GM21786 (cell line): ENCODE data around the gene DDX1.
A peak's percentile ranks its signal among the peaks of the same experiment; 100 is the strongest.

ENCODE experiments used
- ATAC-seq: cut with Tn5 transposase; IDR thresholded peaks from one replicate; pipeline ENCODE4 v1.9.1; 2021; ENCODE audit not compliant: unreplicated experiment

Gene DDX1

DNA sequence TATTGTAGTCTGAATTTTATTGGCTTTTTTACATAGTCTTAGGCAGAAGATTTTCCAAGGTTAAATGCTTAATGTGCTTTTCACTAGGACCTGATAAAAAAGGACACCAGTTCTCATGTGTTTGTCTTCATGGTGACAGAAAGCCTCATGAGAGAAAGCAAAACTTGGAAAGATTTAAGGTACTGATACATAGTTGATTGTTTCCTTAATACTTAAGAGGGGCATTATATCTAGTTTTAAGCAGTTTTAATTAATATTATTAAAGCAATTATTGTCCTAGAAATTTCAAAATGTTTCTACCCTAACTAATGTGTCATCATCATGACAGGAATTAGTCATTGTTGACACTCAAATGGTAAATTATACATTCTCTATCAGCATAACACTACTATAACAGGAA, 35.3 kb downstream of the DDX1 start:
- no peak for ATAC-seq

DNA sequence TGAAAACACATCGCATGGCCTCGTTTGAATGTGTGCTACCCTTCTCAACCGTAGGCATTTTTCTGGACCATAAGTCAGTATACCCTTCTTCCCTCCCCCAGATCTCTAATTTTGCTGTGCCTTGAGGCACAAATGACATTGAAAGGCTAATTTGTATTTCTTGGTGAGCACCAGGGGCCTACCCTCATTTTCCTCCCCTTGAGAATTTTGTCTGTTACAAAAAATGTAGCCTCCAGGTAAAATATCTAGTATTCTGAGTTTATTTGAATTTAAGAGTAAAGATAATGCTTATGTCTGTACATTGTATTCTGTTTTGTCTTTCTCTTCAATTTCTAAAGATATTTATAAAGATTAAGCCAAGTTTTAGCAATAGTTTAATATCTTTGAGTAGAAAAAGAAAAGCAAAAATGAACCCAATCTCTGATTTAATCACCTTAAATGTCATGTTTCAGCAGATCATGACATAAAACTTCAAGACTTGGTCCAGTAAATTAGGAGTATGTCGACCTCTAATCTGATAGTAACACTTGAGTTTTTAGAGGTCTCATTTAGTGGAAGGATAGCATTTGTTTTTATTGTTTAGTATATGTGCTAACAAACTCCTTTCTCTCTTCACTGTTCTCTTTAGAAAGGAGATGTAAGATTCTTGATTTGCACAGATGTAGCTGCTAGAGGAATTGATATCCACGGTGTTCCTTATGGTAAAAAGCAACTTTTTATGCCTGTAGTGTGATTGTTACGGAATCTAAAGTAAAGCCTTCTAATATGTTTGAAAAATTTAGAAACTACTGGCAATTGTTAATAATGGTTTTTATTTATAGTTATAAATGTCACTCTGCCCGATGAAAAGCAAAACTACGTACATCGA, 36.4 kb downstream of the DDX1 start:
- ATAC-seq = no peak

DNA sequence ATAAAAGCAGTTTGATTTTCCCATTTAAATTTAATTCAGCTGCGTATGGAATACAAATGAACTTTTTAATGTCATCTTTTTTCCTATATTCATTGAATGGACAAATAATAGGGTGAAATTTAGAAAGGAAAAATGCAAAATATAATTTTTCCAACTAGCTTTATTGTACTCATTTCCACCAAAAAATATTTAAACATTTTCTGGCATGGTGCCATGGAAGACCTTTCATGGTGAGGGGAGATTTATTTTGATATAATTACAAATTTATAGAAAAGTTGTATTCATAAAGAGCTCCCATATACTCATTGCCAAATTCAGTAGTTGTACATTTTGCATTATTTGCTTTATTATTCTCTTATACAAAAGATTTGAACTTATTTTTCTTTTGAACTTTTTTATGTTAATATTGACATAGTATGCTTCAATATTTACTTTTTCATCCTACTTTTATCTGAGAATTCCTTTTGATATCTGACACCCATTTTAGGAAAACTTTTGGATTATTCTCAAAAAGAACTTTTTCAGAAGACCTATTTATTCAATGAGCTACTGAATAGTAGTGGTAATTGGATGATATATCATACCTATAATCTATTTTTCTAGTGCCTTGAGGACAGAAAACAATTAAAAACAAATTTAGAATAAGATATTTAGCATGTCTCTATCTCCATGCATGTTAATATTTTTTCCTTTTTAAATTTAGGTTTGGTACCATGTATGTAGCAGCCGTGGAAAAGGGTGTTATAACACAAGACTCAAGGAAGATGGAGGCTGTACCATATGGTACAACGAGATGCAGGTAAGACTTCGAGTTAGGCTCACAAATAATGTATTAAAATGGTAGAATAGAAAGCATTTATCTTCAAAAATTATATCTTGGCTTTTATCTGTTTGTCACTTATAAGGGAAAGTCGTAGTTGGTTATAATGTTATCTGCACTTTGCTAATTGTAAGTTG, 37.5 kb downstream of the DDX1 start:
- no peak for ATAC-seq

DNA sequence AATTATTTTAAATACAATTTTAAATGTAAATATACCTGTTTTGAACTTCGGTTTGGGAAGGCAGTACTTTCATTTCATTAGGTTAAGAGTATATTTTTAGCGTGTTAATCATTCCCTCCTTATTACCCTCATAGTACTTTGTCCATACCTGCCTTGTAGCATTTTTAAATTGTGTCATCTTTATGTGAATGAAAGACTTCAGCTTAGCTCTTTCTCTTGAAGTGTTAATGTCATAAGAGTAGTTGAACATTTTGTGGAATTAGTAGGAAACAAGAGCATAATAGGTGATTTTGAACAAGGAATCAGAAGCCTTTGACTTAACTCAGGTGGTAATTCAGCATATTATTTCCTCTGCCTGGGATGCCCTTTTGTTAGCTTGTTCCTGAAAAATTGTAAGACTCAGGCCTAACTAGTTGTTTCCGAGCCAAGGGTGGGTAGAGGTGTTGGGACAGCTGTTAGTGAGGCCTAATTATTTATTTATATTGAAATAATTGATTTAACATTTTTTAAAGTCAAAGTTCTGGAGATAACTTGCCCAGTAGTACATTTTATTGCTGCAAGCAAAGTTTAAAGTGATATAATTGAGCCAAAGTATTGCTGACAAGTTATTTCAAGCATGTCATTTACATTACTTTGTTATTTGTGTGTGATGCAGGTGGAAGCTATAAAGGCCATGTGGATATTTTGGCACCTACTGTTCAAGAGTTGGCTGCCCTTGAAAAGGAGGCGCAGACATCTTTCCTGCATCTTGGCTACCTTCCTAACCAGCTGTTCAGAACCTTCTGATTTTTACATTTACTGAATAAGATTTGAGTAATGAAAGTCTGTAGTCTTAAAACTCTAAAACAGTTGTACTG, 38.7 kb downstream of the DDX1 start:
- ATAC-seq = no peak

DNA sequence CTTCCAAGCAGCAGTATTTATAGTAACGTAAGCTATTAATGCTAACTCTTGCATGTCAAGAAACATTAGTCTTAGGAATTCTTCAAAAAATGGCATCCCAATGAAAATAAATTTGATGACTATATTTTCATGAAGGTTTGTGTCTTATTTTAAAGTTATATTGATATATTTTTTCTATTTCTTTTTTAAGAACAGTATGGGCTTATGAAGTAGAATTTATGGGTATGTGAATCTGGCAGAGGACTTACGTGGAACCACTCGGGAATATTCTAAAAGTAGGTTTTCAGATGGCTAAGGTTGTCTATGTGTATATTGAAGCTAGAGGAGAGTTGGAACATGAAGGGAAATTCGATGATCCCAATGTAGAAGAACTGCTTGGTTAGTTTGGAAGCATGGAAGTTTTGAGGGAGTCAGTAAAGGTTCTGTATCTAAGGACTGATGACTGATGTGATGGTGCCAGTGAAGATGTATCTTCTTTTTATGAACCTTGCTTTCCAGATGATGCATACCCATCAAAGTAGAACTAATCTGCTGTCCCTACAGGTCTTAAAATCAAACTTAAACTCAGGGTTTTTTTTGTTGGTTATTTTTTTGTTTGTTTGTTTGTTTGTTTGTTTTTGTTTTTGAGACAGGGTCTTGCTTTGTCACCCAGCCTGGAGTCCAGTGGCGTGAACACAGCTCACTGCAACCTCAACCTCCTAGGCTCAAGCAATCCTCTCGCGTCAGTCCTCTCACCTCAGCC, 39.5 kb downstream of the DDX1 start:
- no peak for ATAC-seq

DNA sequence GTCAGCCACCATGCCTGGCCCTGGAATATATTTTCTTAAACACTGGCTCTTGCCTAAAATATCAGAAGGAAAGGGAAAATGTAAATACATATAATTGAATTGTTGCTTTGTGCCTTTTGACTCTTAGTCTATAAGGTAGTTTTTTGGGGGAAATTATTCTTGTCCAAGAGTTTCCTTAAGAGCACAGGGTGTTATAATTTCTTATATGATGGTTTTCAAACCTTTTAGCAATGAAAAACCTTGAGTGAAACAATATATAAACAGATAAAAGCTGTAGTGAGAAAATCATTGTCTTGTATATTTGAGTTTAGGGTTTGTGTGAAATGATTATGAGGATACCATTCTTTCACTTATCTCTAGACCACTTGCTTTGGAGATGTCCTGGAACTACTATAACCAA, 40.2 kb downstream of the DDX1 start:
- ATAC-seq = no peak

DNA sequence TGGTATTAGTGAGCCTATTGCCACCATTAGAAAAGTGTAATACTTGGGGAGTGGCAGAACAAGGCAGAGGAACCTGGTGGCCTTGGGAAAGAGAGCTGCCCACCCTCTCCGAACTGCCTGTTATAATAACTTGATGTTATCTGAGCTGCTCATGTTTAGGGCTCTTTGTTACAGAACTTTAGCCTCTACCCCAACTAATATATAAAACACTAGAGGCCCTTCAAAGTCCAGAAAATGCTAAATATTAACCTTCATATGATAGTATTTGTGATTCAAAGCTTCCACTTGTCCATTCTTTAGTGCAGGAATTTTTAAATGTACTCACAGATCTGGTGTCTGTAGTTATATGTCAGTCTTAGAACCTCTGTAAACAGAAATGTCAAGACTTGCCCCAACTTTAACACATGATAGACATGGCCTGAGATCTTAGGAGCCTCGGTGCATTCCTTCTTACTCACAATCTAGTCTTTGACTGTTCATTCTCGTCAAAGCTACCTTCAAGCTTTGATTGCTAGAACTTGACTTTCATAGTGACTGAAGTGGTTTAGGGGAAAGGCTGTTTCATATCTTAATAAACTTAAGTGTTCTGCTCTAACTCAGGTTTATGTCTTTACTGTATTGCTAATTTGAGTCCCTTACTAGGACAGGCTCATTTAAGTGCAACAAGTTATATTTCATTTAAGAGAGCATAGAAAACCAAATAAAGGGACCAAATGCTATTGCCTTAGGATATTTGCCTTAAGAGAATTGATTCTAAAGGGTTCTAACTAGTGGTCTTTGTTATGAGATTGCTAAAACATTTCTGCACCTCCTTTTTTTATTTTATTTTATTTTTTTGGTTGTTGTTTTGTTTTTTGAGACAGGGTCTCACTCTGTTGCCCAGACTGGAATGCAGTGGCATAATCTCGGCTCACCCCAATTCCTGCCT, 41.6 kb downstream of the DDX1 start:
- ATAC-seq = no peak

DNA sequence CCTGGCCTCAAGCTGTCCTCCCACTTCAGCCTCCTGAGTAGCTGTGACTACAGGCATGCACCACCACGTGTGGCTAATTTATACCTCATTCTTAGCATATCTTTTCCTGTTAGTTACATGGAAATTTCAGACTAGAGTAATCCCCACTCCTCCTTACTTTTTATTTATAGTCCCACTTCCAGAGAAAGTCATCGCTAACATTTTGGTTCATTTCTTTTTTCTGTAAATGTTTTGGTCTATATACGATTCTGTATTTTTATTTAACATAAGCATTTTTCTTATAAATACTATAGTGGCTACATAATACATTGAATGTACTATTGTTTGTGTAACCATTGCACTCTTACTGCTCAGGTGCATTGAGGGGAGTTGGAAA, 42.3 kb downstream of the DDX1 start:
- ATAC-seq = no peak

DNA sequence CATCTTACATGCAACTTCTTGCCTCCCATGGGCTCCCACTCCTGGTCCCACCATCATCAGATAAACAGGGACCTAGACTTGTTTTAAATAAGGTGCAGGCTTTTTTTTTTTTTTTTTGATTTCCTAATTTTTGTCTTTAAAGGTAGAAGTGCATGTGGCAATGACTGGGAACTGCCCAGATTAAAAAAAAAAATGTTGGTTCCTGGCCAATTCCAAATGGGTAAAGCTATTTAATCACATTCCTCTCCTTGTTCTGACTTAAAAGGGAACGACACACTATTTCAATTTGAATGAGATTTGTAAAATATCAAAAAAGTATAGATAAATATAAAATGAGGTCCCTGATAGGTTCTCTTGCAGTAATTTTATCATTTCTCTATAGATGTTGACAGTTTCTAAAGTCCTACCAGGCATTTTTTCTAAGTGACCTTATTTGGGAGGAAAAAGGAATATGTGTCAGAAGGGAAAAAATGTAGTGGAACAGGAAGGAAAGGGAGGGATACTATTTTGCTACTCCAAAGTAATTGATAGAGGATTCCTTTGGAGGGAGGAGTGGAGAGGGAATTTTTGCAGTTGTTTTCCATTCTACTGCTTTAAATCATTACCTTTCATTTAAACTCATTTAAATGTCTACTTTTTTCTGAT, 43.3 kb downstream of the DDX1 start:
- ATAC-seq = no peak

DNA sequence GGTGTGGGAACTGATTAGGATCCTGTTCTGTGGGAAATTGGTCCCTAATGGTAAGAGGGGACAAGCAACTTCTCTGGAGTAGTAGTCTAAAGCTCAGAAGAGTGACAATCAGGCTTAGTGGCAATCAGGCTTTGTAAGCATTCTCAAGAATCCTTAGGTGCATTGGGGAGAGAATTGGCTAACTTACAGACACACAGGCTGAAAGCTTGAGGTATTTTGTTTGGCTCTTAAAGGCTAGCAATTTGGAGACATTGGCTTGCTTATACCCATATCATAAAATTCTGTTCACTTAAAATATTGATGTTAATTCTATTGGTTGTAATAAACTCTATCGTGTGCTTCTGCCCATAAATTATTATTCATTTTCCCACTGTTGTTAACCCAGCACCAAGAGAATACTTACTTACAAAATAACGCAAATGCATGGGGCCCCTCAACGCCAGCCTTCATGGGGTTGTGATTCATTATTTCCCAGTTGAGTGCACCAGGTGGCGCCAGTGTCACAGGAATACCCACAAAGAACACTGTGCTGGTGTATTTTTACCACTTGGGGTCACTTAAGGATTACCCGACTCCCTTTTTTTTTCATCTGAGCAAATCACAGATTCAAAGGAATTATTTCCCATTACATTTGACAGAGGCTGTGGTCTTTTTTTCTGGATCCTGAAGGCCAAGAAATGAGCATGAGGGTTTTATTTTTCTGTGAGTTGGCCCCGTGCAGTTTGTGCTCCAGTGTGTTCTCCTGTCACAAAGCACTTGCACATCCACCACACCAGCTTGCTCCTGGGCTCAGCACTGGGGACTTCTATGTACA, 45.5 kb downstream of the DDX1 start:
- ATAC-seq = peak; percentile 95

DNA sequence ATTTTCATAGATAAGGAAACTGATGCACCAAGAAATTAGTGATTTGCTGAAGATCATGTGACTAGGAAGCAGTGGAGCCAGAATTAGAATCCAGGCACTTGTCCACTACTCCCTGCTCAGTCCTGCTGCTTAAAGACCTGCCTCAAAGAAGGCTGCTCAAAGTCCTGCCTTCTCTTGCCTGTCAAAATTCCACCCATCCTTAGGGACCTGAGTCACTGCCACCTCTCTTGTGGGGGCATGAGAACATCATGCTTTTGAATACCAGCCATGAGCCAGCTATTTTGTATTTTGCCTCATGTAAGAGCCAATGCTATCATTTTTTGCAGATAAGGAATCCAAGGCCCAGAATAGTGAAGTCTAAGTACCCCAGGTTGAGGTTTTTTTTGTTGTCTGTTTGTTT, 47.1 kb downstream of the DDX1 start:
- no peak for ATAC-seq

DNA sequence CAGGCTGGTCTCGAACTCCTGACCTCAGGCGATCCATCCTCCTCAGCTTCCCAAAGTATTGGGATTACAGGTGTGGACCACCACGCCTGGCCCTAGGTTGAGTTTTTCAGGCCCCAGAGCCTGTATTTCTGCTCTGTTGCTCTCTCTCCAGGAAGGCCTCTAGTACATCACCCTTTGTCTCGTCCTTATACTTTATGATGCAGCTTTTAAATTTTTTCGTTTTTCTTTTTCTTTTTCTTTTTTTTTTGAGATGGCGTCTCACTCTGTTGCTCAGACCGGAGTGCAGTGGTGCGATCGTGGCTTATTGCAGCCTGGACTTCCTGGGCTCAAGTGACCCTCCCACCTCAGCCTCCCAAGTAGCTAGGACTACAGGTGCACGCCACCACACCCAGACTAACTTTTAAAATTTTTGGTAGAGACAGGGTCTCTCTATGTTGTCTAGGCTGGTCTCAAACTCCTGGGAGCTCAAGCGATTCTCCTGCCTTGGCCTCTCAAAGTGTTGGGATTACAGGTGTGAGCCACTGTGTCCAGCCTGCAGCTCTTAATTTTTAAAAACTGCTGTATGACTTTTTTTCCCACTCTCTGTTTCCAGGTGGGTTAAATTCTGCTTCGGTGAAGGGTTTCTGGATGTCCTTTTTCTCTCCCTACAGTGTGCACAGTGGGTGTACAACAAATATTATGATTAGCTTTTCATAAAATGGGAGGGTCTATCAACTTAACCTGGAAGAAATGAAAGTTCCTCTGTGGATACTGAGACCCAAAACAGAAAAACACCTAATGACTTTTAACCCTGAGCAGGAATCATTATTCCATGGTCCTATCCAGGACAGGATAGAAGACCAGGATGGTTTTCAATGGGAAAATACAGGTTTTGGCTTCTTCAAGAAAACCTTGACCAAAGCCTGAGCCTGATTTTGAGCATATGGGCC, 47.9 kb downstream of the DDX1 start:
- no peak for ATAC-seq

DNA sequence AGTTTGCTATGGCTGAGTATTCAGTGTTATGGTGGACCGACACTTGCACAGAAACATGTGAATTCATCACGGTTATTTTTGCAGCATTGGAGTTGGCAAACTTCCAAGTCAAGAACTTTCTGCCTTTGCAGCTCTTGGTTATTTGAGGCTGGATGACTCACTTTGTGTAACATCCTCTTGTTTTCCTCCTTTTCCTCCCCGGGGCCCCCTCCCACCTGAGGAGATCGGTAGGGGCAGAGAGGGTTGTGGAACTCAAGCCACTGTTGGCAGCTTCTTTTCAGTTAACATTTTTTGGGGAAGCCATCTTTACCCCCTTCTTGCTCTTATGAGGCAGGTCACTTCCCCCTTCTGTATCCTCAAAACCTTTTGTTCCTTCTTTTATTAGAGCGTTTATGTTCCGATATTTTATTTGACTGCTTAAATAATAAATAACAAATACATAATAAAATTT, 48.6 kb downstream of the DDX1 start:
- no peak for ATAC-seq

DNA sequence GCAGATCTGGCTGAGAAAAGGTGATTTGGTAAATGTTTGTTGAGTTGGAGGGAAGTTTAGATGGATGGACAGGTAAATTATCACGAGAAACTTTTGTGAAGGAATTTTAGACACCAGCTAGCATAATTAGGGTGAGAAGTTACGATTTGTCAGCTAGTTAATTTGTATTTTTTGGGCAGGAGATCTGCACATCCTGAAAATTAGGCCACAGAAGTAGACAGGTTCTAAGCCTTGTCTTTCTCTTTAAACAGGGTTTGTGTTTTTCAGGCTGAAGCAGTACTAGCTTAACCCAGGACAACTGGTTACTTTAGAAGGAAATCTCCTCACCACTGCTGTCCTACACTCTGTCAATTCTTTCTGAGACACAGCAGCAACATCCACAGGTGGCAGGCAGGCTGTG, 49.1 kb downstream of the DDX1 start:
- ATAC-seq = no peak

DNA sequence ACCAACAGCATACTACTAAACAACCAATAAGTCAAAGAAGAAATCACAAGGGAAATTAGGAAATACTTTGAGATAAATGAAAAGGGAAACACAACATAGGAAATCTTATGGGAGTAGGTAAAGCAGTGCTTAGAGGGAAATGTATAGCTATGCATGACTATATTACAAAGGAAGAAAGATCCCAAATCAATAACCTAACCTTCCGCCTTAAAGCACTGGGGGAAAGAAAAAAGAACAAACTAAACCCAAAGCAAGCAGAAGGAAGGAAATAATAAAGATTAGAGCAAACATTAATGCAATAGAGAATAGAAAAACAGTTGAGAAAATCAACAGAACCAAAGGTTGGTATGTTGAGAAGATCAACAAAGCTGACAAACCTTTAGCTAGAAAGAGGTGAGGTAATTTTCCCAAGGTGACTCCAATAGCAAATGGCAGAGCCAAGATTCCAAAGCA, 49.9 kb downstream of the DDX1 start:
- ATAC-seq = no peak

DNA sequence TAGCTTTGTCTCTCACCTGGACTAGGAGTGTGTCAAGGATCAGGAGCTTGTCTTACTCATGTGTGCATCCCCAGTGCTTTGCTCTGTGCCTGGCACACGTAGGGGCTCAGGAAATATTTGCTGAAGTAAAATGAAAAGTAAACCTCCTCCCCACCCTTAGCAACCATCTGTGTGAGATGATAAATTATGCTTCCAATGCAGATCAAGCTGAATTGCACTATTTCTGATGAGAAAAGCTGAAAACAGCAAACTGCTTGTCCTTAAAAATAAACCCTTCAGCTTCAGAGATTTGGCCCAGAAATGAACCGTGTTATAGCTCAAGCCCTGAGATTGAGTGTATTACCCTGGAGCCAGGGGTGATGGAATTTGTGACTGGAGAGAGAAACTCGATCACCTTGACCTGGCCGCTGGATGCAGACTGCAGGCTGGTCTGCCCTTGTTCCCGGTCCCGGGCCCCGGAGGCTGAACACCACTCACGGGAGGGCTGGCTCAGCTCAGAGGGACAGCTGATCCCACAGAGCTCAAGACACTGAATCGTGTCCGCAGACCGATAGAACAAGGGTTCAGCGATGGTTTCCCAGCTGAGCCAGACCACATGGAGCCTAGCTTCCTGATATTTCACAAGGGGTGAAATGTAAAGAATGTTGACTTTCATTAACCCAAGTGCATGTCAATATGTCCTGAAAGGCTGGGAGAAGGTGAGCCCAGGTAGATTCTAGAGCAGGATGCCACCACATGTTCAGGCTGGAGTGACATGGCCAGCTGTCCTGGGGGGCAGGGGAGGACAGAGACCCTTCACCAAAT, 50.5 kb downstream of the DDX1 start:
- no peak for ATAC-seq
